Heart left ventricle (tissue), 16 donors: ENCODE data around the gene TASP1. TPM values are rescaled to one million over a fixed set of nuclear protein-coding genes. Genes with fewer than 3 reads are reported as not detected.
A peak's percentile ranks its signal among the peaks of the same experiment; 100 is the strongest.

Experiments
- ATAC-seq, 4 donors: fragments of 200-7000 bp; cut with Tn5 transposase; one replicate each; pipeline ENCODE4 v1.9.1; 2020 to 2022; ENCODE audit warnings: moderate library complexity in 4 of 4, mild to moderate bottlenecking in 3 of 4, moderate number of reproducible peaks in 1 of 4
- DNase-seq, 5 donors: peaks; one replicate each; pipeline ENCODE4 v3.0.0-alpha.2; 2020
- H3K27ac ChIP-seq, 12 donors: fragments of 200-600 bp; sonication (generic) in 4 of 12; one replicate each; pipeline versions ENCODE4 v1.5.0 to v1.8.0; 2016 to 2022; ENCODE audit warnings: mild to moderate bottlenecking in 2 of 12
- H3K27me3 ChIP-seq, 9 donors: fragments of 200-600 bp; sonication (generic) in 2 of 9; one replicate each; pipeline versions ENCODE4 v1.5.1 to v1.8.0; 2016 to 2022; ENCODE audit warnings: mild to moderate bottlenecking in 3 of 9
- H3K36me3 ChIP-seq, 9 donors: fragments of 200-600 bp; sonication (generic) in 2 of 9; one replicate each; pipeline versions ENCODE4 v1.5.0 to v1.8.0; 2018 to 2022; ENCODE audit warnings: mild to moderate bottlenecking in 2 of 9
- H3K4me1 ChIP-seq, 12 donors: fragments of 200-600 bp; sonication (generic) in 4 of 12; one replicate each; pipeline versions ENCODE4 v1.5.0 to v1.8.0; 2016 to 2022; ENCODE audit warnings: mild to moderate bottlenecking in 3 of 12
- H3K4me3 ChIP-seq, 12 donors: fragments of 200-600 bp; sonication (generic) in 4 of 12; one replicate each; pipeline versions ENCODE4 v1.5.0 to v1.8.0; 2017 to 2022; ENCODE audit warnings: mild to moderate bottlenecking in 9 of 12, moderate library complexity in 4 of 12
- H3K9me3 ChIP-seq, 12 donors: fragments of 200-600 bp; sonication (generic) in 4 of 12; one replicate each; pipeline versions ENCODE4 v1.5.0 to v1.8.0; 2016 to 2022; ENCODE audit warnings: mild to moderate bottlenecking in 1 of 12
- CTCF ChIP-seq, 12 donors: fragments of 200-600 bp; sonication (generic) in 4 of 12; IDR thresholded peaks; one replicate each; pipeline versions ENCODE4 v1.5.0 to v1.8.0; 2018 to 2022; ENCODE audit warnings: antibody characterized with exemption in 12 of 12, mild to moderate bottlenecking in 5 of 12
- POLR2A ChIP-seq, 2 donors: fragments of 450-650 bp; IDR thresholded peaks; one replicate each; pipeline ENCODE4 v1.6.1; 2017; ENCODE audit warnings: antibody characterized with exemption in 2 of 2, mild to moderate bottlenecking in 2 of 2, moderate library complexity in 2 of 2
- WGBS, 4 donors: extraction: QIAGEN DNeasy Blood & Tissue Kit in 2 of 4; methylation state at CpG; one replicate each; pipeline versions ENCODE4 v1.1.5 to v1.1.7; 2013 to 2018; 5-methylcytosine and 5-hydroxymethylcytosine counted together
- intact Hi-C, 10 donors: fragments of 100-400 bp; cut with DNase I; formaldehyde crosslinking; loops; one replicate each; pipeline versions ENCODE4 v1.11.1 to v1.14.2; 2022
- polyA plus RNA-seq, 2 donors: library from polyadenylated mRNA; stranded (reverse); fragments of 200-250 nt; gene quantifications; one replicate each; pipeline ENCODE4 v1.2.3, GENCODE V29; 2013
- total RNA-seq, 9 donors: library from RNA; depleted of rRNA in 2 of 9; stranded (reverse); fragments of >200 nt in 2 of 9; fragmentation: NEBNext Ultra II Directional in 3 of 9; extraction: Animal tissue kit (Norgen Biotek cat#: 25700) in 3 of 9; gene quantifications; one replicate each; pipeline versions ENCODE4 v1.1.0 to v1.2.4, GENCODE V29; 2016 to 2023
- donor health status: ischemic (EF 13 %, LVEDD 7.1; RV severe dilation, severe dysfunction).
- donor health status: healthy with polysubstance abuse.
- donor health status: DM: no; HTN: yes; CAD: no.
- donor health status: DM: no; HTN: no; CAD: no.
- donor health status: ischemic (EF 25% LVEDD 6.9; RV normal size, moderate dysfunction).
- donor health status: ischemic (EF 25% LVEDD 5.7; RV mildly dilated, moderate dysfunction).
- donor health status: healthy.
- donor health status: DM: yes; HTN: yes; CAD: no.
- donor health status: ischemic (EF 35%, LVEDD 5.7; RV mildly dilated, moderate dysfunction).
- donor health status: nonischemic (EF 11% LVEDD 7.7; RV severe dilation, severe dysfunction).
- donor health status: DM: yes; HTN: yes; CAD: no.
- donor health status: PGD.
- donor health status: ischemic (EF 29% LVEDD 5.4; RV normal size, mild dysfunction).
- donor health status: nonischemic (EF 23%, LVEDD 6.1; RV moderate dilation, normal function).

The TASP1 gene
- total and polyA plus RNA-seq, 11 donors: 1.6 to 8.6 (median 5.3) TPM

GRCh38 chr20:13574071-13574470 lies 64.7 kb downstream of the TASP1 start:
- H3K4me1 ChIP-seq: no peaks in the 10 kb centered on the region
- H3K4me3 ChIP-seq: no peak overlapping the region
- 90 to 94% (median 93%) methylated on average over 2 of the region's 2 CpGs for WGBS, 4 donors
- H3K9me3 ChIP-seq: peaks cover 0 to 13% (median 2%) of the 10 kb centered on the region in 12 donors
- intact Hi-C loops: no loop called here
- H3K27ac ChIP-seq: no peak overlapping the region
- H3K36me3 ChIP-seq: peaks cover 0 to 28% (median 1%) of the 10 kb centered on the region in 9 donors
- DNase-seq: no peak
- no peaks in the 10 kb centered on the region for H3K27me3 ChIP-seq
- no peak for ATAC-seq
- no peak for TF ChIP-seq POLR2A (IDR thresholded peaks at IDR 0.05)
- TF ChIP-seq CTCF (IDR thresholded peaks at IDR 0.05): no peak

GRCh38 chr20:13571662-13572061 lies 67.1 kb downstream of the TASP1 start:
- TF ChIP-seq POLR2A (IDR thresholded peaks at IDR 0.05) (no peak), CTCF (IDR thresholded peaks at IDR 0.05) (no peak)
- no peak overlapping the region for H3K4me3 ChIP-seq
- H3K9me3 ChIP-seq: peaks cover 0 to 13% (median 2%) of the 10 kb centered on the region in 12 donors
- H3K4me1 ChIP-seq: peaks cover 0 to 7% (median 0%) of the 10 kb centered on the region in 12 donors
- WGBS, 4 donors: 94 to 98% (median 97%) methylated on average over 2 of the region's 2 CpGs
- H3K27me3 ChIP-seq: no peaks in the 10 kb centered on the region
- ATAC-seq (no peak), DNase-seq (no peak)
- peaks cover 0 to 10% (median 0%) of the 10 kb centered on the region in 9 donors for H3K36me3 ChIP-seq
- intact Hi-C loops: no loop called here
- H3K27ac ChIP-seq: no peak overlapping the region

GRCh38 chr20:13567663-13568062 lies 71.1 kb downstream of the TASP1 start:
- H3K36me3 ChIP-seq: peaks cover 0 to 4% (median 0%) of the 10 kb centered on the region in 9 donors
- H3K27ac ChIP-seq: no peak overlapping the region
- ATAC-seq: peak in 2 of 4 donors; percentile 78 to 83
- H3K4me3 ChIP-seq: no peak overlapping the region
- no peak for TF ChIP-seq CTCF (IDR thresholded peaks at IDR 0.05)
- no peak for TF ChIP-seq POLR2A (IDR thresholded peaks at IDR 0.05)
- H3K27me3 ChIP-seq: no peaks in the 10 kb centered on the region
- intact Hi-C loops: no loop called here
- peaks cover 0 to 7% (median 0%) of the 10 kb centered on the region in 12 donors for H3K4me1 ChIP-seq
- peaks cover 0 to 4% (median 0%) of the 10 kb centered on the region in 12 donors for H3K9me3 ChIP-seq
- DNase-seq: peak in 1 of 5 donors; percentile 29
- 47 to 62% (median 51%) methylated on average over 3 of the region's 3 CpGs for WGBS, 4 donors

GRCh38 chr20:13563854-13564253 lies 74.9 kb downstream of the TASP1 start:
- Histone ChIP-seq H3K27me3 (no peaks in the 10 kb centered on the region), H3K4me3 (no peak overlapping the region), H3K36me3 (peaks cover 0 to 3% (median 0%) of the 10 kb centered on the region in 9 donors), H3K9me3 (peaks cover 0 to 11% (median 0%) of the 10 kb centered on the region in 12 donors), H3K4me1 (peaks cover 0 to 7% (median 0%) of the 10 kb centered on the region in 12 donors), H3K27ac (no peak overlapping the region)
- TF ChIP-seq CTCF (IDR thresholded peaks at IDR 0.05) (no peak), POLR2A (IDR thresholded peaks at IDR 0.05) (no peak)
- DNase-seq: no peak
- 97 to 100% (median 98%) methylated on average over 1 of the region's 1 CpG for WGBS, 4 donors
- intact Hi-C loops: no loop called here
- ATAC-seq: peak in 2 of 4 donors; percentile 26 to 33
